Measurements from ENCODE around the gene APOL5. TPM values are rescaled to one million over a fixed set of nuclear protein-coding genes. Genes with fewer than 3 reads are reported as not detected.
A peak's percentile ranks its signal among the peaks of the same experiment; 100 is the strongest.

APOL5 gene
- total RNA-seq, 1 experiment from 2014 or later, result not detected

DNA sequence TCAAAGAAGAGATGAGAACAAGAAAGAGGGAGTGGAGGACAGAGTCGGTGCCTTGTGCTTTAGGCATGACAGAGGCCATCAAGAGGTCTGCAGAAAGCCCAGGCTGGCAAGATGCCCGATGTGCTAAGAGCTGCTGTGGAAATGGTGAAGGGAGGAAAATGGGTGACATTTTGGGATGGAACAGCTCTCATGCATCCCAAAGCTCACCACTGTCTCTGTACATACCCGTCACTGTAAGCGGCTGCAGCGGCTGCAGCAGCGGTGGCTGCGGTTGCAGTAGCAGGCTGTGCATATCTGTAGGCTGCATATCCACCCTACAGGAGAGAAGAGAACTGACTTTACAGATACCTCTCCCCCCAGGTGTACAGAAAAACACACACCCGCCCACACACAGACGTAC, 28.6 kb downstream of the APOL5 start (continued):
- TF ChIP-seq, protein P1, sequence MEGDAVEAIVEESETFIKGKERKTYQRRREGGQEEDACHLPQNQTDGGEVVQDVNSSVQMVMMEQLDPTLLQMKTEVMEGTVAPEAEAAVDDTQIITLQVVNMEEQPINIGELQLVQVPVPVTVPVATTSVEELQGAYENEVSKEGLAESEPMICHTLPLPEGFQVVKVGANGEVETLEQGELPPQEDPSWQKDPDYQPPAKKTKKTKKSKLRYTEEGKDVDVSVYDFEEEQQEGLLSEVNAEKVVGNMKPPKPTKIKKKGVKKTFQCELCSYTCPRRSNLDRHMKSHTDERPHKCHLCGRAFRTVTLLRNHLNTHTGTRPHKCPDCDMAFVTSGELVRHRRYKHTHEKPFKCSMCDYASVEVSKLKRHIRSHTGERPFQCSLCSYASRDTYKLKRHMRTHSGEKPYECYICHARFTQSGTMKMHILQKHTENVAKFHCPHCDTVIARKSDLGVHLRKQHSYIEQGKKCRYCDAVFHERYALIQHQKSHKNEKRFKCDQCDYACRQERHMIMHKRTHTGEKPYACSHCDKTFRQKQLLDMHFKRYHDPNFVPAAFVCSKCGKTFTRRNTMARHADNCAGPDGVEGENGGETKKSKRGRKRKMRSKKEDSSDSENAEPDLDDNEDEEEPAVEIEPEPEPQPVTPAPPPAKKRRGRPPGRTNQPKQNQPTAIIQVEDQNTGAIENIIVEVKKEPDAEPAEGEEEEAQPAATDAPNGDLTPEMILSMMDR (IDR thresholded peaks at IDR 0.05), result no peak
- TF ChIP-seq TCF7 (CRISPR knock-in tag; IDR thresholded peaks at IDR 0.05; ENCODE audit: low read depth) (no peak), RELA (CRISPR knock-in tag; IDR thresholded peaks at IDR 0.05; ENCODE audit: borderline replicate concordance) (no peak), CBFB (CRISPR knock-in tag; IDR thresholded peaks at IDR 0.05; ENCODE audit: low read depth) (no peak), TEAD1 (CRISPR knock-in tag; IDR thresholded peaks at IDR 0.05) (no peak), ZNF263 (CRISPR knock-in tag; IDR thresholded peaks at IDR 0.05; ENCODE audit: low read depth) (no peak)
- TF ChIP-seq, protein P2, sequence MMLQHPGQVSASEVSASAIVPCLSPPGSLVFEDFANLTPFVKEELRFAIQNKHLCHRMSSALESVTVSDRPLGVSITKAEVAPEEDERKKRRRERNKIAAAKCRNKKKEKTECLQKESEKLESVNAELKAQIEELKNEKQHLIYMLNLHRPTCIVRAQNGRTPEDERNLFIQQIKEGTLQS (CRISPR knock-in tag; conservative IDR thresholded peaks at IDR 0.05), result no peak
- TF ChIP-seq, protein P3, sequence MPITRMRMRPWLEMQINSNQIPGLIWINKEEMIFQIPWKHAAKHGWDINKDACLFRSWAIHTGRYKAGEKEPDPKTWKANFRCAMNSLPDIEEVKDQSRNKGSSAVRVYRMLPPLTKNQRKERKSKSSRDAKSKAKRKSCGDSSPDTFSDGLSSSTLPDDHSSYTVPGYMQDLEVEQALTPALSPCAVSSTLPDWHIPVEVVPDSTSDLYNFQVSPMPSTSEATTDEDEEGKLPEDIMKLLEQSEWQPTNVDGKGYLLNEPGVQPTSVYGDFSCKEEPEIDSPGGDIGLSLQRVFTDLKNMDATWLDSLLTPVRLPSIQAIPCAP (CRISPR knock-in tag; IDR thresholded peaks at IDR 0.05), result no peak
- TF ChIP-seq, protein P4, sequence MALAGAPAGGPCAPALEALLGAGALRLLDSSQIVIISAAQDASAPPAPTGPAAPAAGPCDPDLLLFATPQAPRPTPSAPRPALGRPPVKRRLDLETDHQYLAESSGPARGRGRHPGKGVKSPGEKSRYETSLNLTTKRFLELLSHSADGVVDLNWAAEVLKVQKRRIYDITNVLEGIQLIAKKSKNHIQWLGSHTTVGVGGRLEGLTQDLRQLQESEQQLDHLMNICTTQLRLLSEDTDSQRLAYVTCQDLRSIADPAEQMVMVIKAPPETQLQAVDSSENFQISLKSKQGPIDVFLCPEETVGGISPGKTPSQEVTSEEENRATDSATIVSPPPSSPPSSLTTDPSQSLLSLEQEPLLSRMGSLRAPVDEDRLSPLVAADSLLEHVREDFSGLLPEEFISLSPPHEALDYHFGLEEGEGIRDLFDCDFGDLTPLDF (CRISPR knock-in tag; IDR thresholded peaks at IDR 0.05), result no peak

DNA sequence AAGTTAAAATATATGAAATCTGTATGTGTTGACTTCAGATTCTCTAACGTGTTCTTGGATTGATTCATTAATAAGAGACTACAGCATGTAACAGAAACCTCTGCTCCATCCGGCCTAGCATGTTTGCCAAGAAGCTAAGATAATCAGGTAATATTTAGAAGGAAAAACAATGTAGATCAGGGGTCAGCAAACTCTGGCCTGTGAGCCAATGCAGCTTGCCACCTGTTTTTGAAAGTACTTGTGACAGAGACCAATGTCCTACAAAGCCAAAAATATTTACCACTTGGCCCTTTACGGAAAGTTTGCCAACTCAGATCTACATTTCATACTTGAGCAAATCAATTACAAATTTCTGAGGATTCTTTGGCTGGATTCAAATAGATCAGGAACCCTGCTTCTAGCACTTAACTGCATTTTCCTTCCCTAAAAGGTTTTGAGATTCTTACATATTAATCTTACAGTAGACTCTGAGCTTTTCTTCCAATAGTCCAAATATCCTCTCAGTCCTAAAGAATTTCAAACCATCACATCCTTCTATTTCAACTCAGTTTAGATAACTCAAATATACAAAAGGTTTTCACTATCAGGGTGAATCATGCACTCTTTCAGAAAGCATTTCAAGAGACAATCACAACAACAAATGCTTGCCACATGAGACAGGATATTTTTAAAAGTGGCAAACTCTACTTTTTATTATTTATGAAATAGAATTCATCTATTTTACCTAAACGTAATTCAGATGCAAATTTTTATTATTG, 29.5 kb downstream of the APOL5 start:
- H3K4me1 Mint-ChIP-seq, result peaks cover 73% of the 10 kb centered on the region
- peaks cover 9% of the 10 kb centered on the region for H3K36me3 Mint-ChIP-seq
- DNase-seq (ENCODE audit: low spot score) (no peak), ATAC-seq (no peak)
- ChIA-PET CTCF (no interaction called here), POLR2A (no interaction called here)
- TF ChIP-seq ZNF121 (CRISPR knock-in tag; IDR thresholded peaks at IDR 0.05) (0 out of 2 replicates have a peak, but pooled peaks have one; percentile 3), IRF2 (CRISPR knock-in tag; IDR thresholded peaks at IDR 0.05; ENCODE audit: borderline replicate concordance, low read depth) (no peak)
- H3K9me3 Mint-ChIP-seq, result no peaks in the 10 kb centered on the region
- peak overlapping the region; percentile 85 for H3K27ac Mint-ChIP-seq
- H3K4me3 Mint-ChIP-seq, result no peak overlapping the region
- no peaks in the 10 kb centered on the region for H3K27me3 Mint-ChIP-seq (ENCODE audit: low read depth)

DNA sequence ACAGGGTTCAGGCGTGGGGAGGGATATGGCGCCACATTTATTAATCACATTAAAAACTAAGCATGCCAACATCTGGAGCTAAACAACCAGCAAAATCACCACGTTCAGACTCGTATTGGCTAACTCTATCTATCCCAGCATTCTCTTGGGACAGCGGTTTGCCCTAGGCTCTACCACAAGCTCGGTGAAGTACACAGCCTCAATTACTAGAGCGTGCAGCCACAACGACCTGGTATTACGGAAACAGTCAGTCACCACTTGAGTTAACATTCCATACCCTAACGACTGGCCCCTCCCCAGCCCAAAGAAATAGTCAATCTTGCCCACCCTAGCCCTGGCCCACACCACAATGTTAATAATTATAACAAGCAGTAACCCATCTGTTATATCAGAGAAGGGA, 32.1 kb downstream of the APOL5 start:
- no peak overlapping the region for H3K4me3 Mint-ChIP-seq
- DNase-seq (ENCODE audit: low spot score) (no peak), ATAC-seq (peak; percentile 43)
- CTCF ChIA-PET, result interaction anchor here (1.6 to 2.0 kb wide), 3 partner anchors 118 to 374 kb away, joined by 5 to 8 read pairs (median 7); no protein-coding TSS in a partner anchor
- H3K36me3 Mint-ChIP-seq, result peaks cover 8% of the 10 kb centered on the region; the same call in 1 of the 2 replicates
- peak overlapping the region; percentile 20; the same call in 1 of the 2 replicates for H3K27ac Mint-ChIP-seq
- POLR2A ChIA-PET, result no interaction called here
- H3K9me3 Mint-ChIP-seq, result no peaks in the 10 kb centered on the region
- no peaks in the 10 kb centered on the region for H3K27me3 Mint-ChIP-seq (ENCODE audit: low read depth)
- peaks cover 69% of the 10 kb centered on the region for H3K4me1 Mint-ChIP-seq
- TF ChIP-seq NFATC4 (CRISPR knock-in tag; IDR thresholded peaks at IDR 0.05) (no peak), SP1 (CRISPR knock-in tag; conservative IDR thresholded peaks at IDR 0.05) (no peak), ZNF416 (CRISPR knock-in tag; IDR thresholded peaks at IDR 0.05) (no peak), FOXJ3 (CRISPR knock-in tag; IDR thresholded peaks at IDR 0.05; ENCODE audit: borderline replicate concordance) (no peak), TEAD4 (CRISPR knock-in tag; IDR thresholded peaks at IDR 0.05) (no peak), RORB (CRISPR knock-in tag; IDR thresholded peaks at IDR 0.05) (no peak)
- TF ChIP-seq, protein P5, sequence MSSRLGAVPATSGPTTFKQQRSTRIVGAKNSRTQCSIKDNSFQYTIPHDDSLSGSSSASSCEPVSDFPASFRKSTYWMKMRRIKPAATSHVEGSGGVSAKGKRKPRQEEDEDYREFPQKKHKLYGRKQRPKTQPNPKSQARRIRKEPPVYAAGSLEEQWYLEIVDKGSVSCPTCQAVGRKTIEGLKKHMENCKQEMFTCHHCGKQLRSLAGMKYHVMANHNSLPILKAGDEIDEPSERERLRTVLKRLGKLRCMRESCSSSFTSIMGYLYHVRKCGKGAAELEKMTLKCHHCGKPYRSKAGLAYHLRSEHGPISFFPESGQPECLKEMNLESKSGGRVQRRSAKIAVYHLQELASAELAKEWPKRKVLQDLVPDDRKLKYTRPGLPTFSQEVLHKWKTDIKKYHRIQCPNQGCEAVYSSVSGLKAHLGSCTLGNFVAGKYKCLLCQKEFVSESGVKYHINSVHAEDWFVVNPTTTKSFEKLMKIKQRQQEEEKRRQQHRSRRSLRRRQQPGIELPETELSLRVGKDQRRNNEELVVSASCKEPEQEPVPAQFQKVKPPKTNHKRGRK (CRISPR knock-in tag; IDR thresholded peaks at IDR 0.05; ENCODE audit: borderline replicate concordance), result no peak
